Activated CD4-positive, alpha-beta T cell treated with anti-CD3 and anti-CD28 coated beads, Interleukin-2, Interleukin-4, amounts not matched to agents 100 ng/mL and 50 ng/mL, durations not matched to agents 16 hours and 8 hours (primary cell): ENCODE data around the gene RXFP3.
"Not testable (repeated sequence)": the region's sequence is repeated elsewhere in the genome, so short reads cannot be mapped to it uniquely, and the experiment has no call there.

ENCODE experiments used
- DNase-seq: peaks from one replicate; pipeline ENCODE4 v3.0.0-alpha.2; 2020; ENCODE audit warnings: low spot score

The RXFP3 gene, protein sequence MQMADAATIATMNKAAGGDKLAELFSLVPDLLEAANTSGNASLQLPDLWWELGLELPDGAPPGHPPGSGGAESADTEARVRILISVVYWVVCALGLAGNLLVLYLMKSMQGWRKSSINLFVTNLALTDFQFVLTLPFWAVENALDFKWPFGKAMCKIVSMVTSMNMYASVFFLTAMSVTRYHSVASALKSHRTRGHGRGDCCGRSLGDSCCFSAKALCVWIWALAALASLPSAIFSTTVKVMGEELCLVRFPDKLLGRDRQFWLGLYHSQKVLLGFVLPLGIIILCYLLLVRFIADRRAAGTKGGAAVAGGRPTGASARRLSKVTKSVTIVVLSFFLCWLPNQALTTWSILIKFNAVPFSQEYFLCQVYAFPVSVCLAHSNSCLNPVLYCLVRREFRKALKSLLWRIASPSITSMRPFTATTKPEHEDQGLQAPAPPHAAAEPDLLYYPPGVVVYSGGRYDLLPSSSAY

DNA sequence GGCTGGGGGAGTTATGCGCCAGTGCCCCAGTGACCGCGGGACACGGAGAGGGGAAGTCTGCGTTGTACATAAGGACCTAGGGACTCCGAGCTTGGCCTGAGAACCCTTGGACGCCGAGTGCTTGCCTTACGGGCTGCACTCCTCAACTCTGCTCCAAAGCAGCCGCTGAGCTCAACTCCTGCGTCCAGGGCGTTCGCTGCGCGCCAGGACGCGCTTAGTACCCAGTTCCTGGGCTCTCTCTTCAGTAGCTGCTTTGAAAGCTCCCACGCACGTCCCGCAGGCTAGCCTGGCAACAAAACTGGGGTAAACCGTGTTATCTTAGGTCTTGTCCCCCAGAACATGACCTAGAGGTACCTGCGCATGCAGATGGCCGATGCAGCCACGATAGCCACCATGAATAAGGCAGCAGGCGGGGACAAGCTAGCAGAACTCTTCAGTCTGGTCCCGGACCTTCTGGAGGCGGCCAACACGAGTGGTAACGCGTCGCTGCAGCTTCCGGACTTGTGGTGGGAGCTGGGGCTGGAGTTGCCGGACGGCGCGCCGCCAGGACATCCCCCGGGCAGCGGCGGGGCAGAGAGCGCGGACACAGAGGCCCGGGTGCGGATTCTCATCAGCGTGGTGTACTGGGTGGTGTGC, at the start of gene RXFP3:
Gene RXFP3, plus strand, starts transcription at position 6 of the 636 bp plus-strand sequence. Its CDS starts 355 bp downstream, at position 361.
- DNase-seq = no peak

DNA sequence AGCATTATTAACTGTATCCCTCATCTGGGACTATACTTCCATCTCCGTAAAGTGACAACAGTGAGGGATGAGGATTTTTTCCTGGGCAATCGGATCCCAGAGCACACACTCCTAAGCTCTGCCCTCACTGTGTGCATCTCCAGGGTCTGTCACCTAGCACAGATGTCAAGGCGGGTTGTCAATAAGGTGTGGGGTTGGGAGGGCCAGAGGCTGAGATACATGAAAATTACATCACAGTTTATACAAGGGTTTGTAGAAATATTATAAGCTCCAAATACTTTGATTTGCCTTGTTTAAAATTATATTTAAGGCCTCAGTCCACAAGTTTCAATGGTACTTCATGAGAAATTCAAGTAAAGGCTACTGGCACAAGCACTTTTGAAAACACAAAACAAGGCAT, 48.9 kb upstream of the RXFP3 start:
- no peak for DNase-seq

DNA sequence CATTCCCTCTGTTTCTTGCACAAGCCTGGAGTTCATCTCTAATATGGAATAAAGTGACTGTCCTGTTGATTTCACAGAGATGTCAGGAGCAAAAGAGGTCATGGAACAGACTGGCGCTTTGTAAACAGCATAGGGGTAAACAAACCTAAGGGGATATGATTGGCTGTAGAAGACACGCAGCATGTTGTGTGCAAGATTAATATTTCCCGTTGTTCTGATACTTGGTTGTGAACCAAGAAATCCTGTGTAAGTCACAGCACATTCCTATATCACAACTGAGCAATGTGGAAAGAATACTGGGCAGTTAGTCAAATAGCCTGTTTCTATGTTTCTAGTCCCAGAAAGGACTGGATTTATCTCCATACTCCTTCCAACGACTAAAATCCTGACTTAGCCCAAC, 47.6 kb upstream of the RXFP3 start:
- no peak for DNase-seq

DNA sequence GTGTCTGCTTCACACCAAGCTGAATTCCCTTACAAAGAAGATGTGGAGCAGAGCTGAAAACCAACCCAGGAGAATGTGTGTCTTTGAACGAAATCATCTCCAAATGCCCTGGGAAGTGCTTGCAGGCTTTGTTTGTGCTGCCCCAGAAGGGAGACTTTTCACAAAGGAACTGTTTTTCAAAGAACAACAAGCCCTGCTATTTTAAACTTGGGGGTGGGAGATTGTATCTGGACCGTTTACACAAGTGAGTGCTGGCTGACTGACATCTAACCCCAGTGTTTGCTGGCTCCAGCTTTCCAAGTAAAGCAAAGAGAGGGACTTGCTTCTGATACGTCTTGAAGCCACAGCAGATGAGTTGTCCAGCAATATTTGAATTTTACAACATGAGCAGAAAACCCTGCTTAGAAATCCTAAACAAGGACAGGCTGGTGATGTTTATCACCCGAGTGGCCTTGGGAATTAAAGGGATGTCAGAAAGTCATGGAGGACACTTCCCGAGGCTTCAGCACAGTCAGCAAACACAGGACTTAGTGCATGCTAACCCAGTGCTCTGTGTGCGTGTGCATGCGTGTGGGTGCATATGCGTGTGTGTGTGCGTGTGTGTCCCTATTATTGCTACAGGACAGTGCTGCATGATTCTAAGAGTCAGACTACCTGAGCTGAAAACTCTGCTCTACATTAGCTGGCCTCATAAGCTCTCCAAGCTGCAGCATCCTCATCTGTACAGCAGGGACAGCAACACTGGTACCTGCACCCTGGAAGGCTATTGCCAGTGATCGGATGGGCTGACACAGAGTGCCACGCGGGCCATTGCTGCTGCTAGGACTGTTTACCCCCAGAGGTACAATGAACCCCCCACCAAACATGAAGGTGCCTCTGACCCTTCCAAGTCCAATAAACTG, 45.8 kb upstream of the RXFP3 start:
- DNase-seq = no peak

DNA sequence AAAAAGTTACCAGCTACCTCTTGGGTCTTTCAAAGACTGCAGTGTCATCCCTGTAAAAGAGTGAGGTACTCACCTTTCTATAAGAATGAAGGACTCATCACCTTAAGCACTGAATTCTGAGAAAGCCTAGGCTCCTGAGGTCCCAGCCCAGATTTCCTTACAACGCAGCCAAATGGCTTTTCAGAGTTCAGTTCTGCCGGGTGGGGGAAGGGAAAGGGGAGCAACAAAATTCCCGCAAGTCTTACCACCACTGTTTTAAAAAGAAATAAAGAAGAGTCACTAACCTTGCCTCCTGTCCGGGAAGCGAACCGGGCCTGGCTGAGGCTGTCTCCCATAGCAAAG, 44.8 kb upstream of the RXFP3 start:
- DNase-seq = no peak

DNA sequence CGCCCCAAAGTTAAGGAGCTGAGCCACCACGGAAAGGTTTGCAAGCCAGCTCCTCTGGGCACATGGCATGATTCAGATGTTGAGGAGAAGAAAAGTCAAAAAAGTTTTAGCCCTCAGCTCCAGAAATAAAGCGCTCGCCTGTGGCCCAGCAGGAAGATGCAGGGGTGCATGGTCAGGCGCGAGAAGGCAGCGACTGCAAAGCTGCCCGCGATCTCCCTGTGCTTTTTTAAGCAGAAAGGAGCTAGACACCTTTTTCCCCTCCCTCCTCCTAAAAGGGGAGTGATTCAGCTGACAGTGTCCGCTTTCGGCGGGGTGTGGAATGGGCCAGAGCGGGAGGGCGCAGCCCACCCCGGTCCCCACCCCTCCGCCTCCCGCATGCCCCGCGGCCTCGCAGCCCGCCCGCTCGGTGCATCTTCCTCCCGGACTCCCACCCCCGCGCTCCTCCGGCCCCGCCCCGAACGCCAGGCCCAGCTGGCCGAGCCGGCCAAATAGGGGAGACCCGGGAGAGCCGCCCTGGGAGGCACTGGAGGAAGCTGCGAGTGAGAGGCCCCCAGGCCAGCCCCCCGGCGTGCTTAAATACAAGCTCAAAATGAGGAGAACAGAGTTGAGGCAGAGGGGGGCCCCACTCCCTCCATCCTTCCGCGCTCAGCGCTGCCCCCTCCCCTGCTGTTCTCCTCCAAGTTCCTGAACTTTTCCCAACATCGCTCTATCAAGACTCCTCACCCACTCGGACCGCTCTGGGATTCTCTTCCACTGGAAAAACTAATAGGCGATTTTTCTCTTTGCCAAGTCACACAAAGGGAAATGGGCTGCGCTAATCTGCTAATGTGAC, 44.2 kb upstream of the RXFP3 start, which contains the start of gene ADAMTS12:
Gene ADAMTS12, minus strand, starts transcription at position 203 of the 832 bp plus-strand sequence. Its CDS starts 134 bp downstream, at position 69.
- DNase-seq = no peak

DNA sequence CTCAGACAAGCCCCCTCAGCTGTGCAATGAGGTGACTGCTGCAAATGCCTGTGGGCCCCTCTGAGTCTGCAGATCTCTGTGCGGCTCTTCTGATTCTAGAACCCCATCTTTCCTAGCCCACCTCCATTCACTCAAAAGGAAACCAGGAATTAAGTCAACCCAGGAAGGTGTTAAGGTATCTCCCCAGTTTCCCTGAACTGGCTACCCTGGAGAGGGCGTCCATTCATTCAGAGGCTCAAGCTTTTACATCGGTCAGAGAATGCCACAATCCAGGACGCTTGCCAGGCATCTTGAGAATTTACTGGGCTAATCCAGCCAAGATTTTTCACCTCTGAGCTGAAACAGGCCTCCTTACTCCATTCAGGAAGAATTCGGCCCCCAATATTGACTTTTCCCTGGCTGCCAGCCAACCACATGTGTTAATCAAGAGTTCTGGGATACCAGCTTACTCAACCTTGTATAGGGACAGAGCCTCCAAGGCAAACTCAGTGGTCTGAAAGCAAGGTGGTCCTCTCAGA, 43.5 kb upstream of the RXFP3 start:
- DNase-seq = no peak

DNA sequence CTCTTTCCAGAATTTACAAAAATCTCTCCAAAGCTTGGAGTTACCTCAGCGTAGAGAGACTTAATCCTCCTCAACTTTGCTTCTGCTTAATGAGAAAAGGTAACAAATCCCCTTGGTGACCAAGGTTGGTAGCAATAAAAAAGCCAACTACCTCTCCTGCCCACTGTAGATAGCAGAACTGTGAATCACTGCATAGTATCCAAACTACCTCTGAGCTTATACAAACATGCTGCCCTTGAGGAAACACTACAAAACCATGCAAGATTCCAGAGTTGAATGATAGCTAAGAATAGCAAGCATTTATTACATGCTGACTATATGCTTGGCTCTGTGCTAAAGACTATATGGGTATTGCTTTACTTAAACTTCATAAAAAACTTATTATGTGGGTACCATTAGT, 41.6 kb upstream of the RXFP3 start:
- DNase-seq = no peak

DNA sequence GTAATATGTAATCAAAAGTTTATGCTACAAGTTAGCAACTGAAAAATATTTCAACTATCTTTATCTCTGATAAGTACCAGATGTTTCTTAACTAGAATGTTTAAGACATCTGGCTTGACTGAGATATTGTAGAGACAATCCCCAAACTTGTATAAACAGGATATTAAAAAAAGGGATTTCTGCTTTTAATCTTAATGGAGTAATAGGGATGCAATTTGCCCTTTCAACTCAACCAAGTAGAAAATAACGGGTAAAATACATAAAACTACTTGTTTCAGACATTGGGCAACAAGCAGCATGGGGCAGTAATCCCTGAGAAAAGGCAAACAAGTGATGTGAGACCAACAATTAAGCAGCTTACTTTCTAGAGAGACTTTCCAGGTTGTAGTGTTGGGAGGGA, 35.0 kb upstream of the RXFP3 start:
- no peak for DNase-seq

DNA sequence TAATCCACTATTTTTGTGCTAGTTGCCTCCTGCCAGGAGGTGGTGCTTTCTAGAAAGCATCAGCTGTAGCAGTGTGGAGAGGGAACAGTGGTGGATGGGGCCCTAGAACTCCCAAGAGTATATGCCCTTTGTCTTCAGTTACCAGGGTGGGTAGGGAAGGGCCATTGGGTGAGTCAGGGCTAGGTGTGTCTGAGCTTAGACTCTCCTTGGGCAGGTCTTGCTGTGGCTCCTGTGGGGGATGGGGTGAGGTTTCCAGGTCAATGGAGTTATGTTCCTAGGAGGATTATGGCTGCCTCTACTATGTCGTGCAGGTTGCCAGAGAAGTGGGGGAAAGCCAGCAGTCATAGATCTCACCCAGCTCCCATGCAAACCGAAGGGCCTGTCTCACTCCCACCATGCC, 33.1 kb upstream of the RXFP3 start:
- no peak for DNase-seq

DNA sequence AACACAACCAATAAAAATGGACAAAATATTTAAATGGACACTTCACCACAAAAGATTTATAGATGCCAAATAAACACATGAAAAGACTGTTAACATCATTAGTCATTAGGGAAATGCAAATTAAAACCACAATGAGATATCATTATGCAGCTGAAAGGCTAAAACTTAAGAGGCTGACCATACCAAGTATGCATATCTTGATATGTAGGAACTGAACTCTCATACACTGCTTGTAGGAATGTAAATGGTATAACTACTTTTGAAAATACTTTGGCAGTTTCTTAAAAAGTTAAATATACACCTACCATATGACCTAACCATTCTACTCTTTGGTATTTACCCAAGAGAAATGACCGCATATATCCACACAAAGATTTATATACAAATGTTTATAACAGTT, 30.8 kb upstream of the RXFP3 start:
- DNase-seq = no peak

DNA sequence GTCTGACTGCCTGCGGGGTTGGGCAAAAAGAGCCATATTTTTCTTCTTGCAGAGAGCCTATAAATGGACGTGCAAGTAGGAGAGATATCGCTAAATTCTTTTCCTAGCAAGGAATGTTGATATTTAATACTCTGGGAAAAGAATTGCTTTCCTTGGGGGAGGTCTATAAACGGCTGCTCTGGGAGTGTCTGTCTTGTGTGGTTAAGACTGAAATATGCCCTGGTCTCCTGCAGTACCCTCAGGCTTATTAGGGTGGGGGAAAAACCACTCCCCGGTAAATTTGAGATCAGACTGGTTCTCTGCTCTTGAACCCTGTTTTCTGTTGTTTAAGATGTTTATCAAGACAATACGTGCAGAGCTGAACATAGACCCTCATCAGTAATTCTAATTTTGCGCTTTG, 29.9 kb upstream of the RXFP3 start:
- not testable (repeated sequence) for DNase-seq

DNA sequence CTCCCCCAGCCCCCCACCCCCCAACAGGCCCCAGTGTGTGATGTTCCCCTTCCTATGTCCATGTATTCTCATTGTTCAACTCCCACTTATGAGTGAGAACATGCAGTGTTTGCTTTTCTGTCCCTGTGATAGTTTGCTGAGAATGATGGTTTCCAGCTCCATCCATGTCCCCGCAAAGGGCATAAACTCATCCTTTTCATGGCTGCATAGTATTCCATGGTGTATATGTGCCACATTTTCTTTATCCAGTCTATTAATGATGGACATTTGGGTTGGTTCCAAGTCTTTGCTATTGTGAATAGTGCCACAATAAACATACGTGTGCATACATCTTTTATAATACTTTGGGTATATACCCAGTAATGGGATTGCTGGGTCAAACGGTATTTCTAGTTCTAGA, 21.3 kb upstream of the RXFP3 start:
- DNase-seq = not testable (repeated sequence)

DNA sequence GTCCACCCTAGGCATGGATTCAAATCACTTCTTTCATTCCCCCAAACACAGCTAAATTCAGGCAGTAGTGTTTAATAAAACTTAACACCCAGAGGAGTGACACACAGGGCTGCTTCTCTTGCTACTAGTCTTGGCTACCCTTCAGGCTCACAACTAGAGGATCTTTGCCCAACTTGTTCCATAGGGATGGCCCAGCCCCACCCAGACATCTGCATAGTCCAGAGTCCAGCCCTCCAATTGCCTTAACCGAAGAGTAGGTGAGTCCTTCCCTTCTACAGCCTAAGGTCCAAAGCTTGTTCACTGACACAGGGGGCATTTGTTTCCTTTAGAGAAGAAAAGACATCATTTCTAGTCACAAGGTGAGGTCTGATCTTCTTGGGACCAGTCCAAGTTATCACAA, 15.2 kb upstream of the RXFP3 start:
- DNase-seq = no peak

DNA sequence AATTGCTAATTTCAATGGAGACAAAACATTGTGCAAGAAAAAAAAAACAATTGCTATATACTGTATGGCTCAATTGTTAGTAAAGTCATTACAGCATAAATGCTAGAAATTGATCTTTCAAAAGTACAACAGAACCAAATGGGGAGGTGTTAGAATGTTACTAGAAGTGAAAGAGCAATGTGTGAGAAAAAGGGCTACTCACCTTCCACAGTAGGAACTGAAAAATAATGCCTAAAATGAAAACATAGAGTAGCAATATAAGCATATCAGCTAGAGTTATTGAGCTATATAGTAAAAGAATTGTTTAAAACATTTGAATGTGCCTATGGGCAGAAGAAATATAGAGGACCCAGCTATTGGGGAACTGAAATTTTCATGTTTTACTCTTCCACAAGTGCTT, 10.9 kb upstream of the RXFP3 start:
- no peak for DNase-seq

DNA sequence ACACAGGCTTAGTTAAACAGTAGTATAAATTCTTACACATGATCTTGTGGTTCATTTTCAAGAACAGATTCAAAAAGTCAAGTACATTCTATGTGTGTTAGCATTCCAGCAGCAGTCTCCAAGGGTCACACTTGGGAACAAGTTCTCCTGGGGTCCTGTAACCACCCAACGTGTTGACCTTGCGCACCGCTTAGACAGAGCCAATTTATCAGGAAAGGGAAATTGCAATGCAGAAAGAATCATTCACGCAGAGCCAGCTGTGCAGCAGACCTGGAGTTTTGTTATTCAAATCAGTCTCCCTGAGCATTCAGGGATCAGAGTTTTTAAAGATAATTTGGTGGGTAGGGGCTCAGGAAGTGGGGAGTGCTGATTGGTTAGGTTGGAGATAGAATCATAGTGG, 8.5 kb upstream of the RXFP3 start:
- DNase-seq = no peak

DNA sequence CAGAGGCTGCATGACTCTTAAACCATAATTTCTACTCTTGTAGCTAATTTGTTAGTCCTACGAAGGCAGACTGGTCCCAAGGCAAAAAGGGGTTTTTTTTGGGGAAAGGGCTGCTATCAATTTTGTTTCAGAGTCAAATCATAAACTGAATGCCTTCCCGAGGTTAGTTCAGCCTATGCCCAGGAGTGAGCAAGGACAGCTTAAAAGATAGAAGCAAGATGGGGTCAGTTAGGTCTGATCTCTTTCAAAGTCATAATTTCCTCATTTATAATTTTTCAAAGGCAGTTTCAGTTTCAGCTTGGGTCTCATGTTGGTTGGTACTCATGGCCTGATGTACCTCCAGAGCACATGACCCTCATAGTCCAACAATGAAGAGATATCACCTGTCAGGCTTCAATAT, 7.9 kb upstream of the RXFP3 start:
- no peak for DNase-seq

DNA sequence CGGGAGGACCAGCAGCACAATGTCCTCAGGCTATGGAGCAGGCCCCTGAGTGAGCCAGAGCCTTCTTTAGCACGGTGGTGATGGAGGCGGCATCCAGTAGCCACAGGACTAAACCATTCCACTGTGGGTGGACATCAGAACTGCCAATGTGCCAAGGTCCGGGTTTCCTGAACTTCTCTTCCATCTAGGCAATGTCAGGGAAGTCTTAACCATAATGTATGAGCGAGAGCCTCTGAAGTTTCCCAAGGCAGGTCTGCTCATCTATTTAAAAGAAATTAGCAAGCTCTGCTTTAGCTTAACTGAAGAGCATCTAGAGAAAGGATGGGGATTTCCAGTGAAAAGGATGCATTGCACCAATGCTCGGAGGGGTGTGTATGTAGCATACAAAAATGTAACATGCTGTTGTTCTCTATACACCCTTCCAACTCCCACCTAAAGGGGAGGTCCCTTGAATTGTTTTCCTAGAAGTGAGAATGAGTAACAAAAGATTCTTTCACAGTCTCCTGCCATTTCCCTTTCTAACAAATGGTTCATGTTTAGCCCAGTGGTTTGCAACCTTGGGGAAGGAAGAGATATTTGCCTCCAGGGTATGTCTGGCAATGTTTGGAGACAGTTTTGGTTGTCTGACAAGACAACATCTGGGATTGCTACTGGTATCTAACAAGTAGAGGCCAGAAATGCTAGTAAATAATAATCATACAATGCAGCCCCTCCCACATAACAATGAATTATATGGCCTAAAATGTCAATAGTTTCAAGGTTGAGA, 6.1 kb upstream of the RXFP3 start:
- no peak for DNase-seq

DNA sequence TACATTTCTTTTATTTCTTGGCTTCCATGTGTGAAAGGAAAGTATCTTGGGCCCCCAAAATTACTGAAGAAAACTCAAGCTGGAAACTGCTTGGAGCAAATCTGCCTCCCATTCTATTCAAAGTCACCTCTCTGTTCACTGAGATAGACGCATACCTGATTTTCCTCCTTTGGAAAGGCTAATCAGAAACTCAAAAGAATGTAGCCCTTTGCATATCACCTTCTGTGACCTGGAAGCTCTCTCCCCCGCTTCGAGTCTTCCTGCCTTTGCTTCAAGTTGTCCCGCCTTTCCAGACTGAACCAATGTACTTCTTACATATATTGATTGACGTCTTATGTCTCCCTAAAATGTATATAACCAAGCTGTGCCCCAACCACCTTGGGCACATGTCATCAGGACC, 5.0 kb upstream of the RXFP3 start:
- no peak for DNase-seq

DNA sequence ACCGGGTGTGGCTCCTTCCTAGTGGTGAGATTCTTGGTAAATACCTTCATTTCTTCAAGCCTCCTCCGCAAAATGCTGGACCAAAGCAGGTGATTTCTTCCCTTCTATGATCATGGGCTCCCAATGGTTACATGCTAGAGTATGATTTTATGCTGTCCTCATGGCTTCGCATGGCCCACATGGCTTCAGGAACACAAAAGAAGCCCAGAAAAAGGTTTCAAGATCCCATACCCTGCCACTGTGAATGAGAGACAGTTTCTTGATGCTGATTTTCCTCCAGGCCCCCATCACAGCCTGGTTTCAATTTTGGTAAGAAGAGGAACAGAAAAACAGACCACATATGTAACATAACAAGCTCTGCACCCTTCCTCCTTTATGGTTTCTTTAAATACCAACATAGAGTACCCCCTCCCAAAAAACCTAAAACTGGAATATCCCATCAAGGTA, 2.4 kb upstream of the RXFP3 start:
- DNase-seq = no peak

DNA sequence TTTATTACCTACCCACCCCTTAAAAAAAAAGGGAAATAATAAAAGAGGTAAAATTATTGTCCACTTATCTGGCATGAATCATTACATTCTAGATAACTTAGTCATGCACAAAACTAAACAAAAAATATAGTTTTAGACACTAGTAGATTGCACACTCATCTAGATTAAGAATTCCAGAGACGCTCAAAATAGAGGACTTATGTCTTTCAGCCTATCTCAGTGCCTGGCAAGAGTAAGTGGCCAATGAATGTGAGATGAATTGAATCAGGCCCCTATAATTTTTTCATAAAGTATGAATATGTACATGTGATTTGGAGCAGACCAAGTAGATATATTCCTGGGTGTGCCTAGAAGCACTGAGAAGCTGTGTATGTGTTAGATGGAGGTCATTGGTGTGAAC, 2.0 kb upstream of the RXFP3 start:
- DNase-seq = no peak
